GM18861 (cell line): ENCODE results near the gene STRA6.

Source experiments
- ATAC-seq: cut with Tn5 transposase; IDR thresholded peaks from one replicate; pipeline ENCODE4 v1.9.1; 2021; ENCODE audit not compliant: unreplicated experiment

Gene STRA6

DNA sequence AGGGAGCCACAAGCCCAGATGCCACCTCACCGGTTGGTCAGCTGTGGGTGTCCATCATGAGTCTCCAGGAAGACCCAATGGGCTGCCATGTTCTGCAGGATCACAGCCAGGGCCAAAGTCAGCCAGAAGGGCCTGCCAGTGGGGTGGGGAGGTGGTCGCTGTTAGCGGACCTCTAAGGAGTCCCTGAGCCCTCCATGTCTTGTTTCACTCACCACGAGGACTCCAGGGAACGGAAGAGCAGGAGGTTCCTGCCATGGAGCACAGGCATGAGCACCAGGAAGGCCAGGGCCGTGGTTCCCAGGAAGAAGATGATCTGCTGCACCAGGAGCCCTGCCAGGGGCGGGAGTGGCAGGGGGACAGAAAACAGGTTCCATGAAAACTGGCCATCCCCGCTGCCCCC is 20.5 kb downstream of the STRA6 start:
- ATAC-seq, result no peak

GRCh38 chr15:74180881-74181602 is 21.5 kb downstream of the STRA6 start:
- no peak for ATAC-seq

DNA sequence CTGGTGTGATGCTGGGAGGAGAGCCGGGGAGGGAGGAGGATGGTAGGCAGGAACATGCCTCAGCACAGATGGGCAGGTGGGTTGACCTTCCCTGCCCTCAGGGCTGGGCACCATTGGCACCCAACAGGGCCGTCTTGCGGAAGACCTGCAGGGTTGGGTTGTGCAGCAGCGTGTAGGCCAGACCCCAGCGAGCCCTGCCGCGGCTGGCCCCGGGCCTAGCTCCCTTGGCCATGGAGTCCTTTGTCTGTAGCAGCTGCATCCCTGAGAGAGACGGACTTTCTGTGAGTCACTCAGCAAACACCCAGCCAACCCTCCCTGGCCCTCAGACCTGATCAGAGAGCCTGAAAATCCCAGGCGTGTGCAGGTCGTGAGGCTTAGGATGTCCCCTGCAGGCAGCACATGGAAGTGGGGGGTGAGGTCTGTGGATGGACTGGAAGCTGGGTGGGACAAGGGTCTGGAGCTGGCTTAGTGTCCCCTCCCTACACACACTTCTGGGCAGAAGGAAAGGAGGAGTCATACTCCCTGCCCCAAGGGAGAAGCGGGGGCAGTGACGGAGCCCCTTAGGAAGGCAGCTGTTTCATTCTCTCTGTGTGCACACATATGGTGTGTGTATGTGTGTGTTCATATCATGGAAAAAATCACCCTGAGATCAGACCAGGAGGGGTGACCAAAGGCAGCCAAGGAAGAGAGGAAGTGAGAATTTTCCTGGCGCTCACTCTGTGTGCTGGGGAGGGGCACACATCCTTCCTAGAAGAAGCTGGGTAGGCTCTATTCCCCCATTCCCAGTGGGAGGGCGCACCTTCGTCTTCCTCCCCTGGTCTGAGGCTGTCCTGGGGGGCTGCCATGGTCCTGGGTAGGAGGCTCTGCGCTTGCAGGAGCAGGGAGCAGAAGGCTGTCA is 22.4 kb downstream of the STRA6 start:
- ATAC-seq, result no peak

DNA sequence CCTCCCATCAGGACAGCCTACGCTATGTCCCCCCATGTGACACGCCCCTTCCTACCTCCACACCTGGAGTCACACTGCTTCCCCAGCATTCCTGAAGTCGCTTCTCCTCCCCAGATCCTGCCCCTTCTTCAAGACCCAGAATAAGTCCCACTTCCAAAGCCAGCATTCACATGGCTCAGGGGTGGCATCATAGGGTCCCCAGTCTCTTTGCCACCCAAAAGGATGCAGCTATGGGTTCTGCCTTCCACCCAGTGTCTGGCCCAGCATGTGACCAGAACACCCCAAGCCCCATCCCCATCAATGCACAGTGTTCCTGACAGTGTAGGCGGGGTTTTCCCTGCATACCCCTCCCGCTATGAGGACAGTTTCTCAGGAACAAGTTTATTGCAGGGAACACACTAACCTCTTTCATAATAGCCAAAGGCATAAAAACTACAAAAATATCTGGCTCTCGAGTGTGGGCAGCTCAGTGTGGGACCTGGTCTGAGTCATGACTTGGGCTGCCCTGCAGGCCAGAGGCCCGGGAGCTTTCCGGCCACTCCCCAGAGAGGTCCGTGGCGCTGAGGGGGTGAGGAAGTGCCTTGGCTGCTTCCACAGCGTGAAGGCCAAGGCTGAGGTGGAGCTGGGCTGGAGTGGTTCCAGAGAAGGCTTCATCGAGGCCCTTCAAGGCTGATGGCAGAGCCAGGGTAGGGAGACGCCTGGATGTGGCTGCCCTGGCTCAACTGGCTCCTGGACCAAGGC is 23.3 kb downstream of the STRA6 start:
- no peak for ATAC-seq

GRCh38 chr15:74178326-74179100 is 24.1 kb downstream of the STRA6 start:
- ATAC-seq, result no peak

- ATAC-seq, result no peak
Observed at GRCh38 chr15:74176262-74177214, 26.0 kb downstream of the STRA6 start.

- ATAC-seq, result no peak
Observed at GRCh38 chr15:74175271-74176191, 27.1 kb downstream of the STRA6 start.

DNA sequence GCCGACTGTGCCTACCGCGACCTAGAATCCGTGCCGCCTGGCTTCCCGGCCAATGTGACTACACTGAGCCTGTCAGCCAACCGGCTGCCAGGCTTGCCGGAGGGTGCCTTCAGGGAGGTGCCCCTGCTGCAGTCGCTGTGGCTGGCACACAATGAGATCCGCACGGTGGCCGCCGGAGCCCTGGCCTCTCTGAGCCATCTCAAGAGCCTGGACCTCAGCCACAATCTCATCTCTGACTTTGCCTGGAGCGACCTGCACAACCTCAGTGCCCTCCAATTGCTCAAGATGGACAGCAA is 27.7 kb downstream of the STRA6 start:
- no peak for ATAC-seq

DNA sequence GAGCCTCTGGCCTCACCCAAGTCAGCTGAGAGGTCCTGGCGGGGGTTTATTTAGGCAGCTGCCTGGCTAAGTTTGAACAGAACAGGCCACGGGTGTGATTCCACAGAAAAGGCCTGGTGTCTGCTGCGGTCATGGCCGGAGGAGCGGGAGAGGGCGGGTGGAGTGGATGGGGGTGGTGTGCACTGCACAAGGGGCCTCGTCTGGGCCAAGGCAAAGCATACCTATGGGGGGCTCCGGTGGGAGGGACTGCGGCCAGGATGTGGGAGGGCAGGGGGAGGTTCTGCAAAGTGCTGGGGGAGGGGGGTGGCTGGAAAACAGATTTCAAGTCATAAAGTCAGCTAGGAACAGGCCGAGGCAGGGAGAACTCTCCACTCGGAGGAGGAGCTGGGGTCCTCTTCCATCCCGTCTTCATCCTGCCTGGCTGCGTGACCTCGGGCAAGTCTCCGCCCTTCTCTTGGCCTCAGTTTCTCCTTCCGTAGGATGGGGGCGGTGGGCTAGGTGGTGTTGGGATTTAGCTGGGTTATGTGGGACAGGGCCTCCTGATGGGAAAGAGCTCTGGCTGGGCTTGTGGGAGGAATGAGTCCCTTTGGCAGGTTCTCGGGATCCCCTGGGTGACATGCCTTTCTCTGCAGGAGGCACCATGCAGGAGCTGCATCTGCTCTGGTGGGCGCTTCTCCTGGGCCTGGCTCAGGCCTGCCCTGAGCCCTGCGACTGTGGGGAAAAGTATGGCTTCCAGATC is 28.2 kb downstream of the STRA6 start:
- ATAC-seq, result no peak

- ATAC-seq, result no peak
Observed at GRCh38 chr15:74173380-74174218, 29.0 kb downstream of the STRA6 start, which contains the start of gene ISLR. TSS of gene ISLR (plus strand) at chr15:74173710. CDS start at chr15:74174859, 1,149 bp downstream.

- ATAC-seq, result no peak
Observed at GRCh38 chr15:74172701-74173379, 29.7 kb downstream of the STRA6 start.

DNA sequence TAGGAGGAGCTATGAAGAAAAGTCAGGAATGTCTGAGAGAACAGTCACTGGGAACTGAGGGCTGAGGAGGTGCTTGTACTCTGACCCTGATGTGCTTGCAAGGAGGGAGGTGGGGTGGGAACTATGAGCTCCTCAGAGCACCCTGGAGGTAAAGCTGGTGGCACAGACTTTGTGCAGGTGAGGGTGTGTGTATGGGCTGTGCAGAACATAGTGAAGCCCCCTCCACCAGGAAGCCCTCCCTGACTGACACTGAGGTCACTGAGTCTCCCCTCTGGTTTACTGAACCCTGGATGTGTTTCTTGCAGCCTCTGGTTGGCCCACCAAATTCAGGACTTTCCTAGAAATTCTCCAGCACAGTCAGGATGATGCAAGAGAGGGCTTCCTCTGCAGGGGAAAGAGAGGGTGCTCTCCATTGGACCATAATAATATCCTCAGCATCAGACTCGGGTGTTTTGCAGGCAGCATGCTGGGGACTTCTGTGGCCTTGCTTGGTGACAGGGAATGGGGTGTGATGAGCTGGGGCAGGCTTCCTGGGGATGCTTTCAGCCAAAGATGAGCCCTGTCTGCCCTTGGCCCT is 30.5 kb downstream of the STRA6 start:
- ATAC-seq, result no peak

GRCh38 chr15:74170875-74171578 is 31.6 kb downstream of the STRA6 start:
- no peak for ATAC-seq

DNA sequence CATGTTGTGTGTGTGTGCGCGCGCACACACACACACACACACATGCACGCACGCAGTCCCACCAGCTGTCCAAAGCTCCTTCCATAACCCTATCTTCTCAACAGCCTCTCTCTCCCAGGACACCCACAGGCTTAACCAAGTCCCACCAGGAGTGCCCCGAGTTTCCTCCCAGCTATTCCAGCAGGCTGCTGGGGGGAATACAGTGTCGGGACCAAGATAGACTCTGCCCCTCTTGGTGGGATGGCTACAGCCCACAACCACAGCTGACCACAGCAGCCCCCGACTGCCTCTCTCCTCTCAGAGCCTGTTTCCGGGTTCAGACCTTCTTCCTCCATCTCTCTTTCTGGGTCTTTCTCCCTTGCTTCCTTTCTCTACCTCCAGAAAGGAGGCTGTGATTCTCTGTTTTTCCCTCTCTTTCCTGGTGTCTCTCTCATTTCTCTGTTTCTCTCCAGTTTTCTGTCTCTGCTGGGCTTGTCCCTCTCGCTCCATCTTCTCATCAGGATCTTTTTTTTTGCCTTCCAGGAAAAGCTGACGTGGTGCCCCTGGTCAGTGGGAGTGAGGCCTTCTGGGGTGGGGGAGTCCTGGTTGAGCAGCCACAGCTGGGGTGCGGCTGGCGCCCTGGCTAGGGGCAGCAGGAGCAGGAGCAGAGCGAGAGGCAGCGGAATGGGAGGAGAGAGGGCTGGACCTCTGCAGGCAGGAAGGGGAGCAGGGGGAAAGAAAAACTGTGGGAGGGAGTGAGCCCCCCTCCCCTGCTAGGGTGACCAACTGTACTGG is 32.3 kb downstream of the STRA6 start:
- no peak for ATAC-seq

GRCh38 chr15:74168711-74169126 is 33.9 kb downstream of the STRA6 start:
- ATAC-seq, result no peak
